Left forelimb (tissue), 1 donor: ENCODE results near the gene MECR.
"Not testable (repeated sequence)": the region's sequence is repeated elsewhere in the genome, so short reads cannot be mapped to it uniquely, and the experiment has no call there.

Experiments used
- DNase-seq: peaks from one replicate; pipeline ENCODE4 v3.0.0-alpha.2; 2018; ENCODE audit warnings: low spot score

MECR gene

GRCh38 chr1:29169976-29170375 lies 60.8 kb downstream of the MECR start:
- no peak for DNase-seq

GRCh38 chr1:29167904-29168303 lies 62.8 kb downstream of the MECR start:
- no peak for DNase-seq

- no peak for DNase-seq
Measured at GRCh38 chr1:29166291-29166878, 64.3 kb downstream of the MECR start.

- no peak for DNase-seq
Measured at GRCh38 chr1:29164588-29164987, 66.1 kb downstream of the MECR start.

- DNase-seq = no peak
Measured at GRCh38 chr1:29162476-29163138, 68.1 kb downstream of the MECR start.

GRCh38 chr1:29162025-29162424 lies 68.7 kb downstream of the MECR start:
- DNase-seq = no peak

GRCh38 chr1:29159773-29160172 lies 71.0 kb downstream of the MECR start:
- DNase-seq = no peak

GRCh38 chr1:29157269-29157601 lies 73.5 kb downstream of the MECR start:
- no peak for DNase-seq

GRCh38 chr1:29156543-29157268 lies 74.0 kb downstream of the MECR start:
- DNase-seq = no peak

GRCh38 chr1:29152046-29152805 lies 78.5 kb downstream of the MECR start:
- DNase-seq = no peak

- not testable (repeated sequence) for DNase-seq
Measured at GRCh38 chr1:29150346-29150745, 80.4 kb downstream of the MECR start.

- no peak for DNase-seq
Measured at GRCh38 chr1:29148656-29149491, 81.9 kb downstream of the MECR start.

GRCh38 chr1:29145739-29146437 lies 84.8 kb downstream of the MECR start:
- DNase-seq = no peak

GRCh38 chr1:29144178-29144577 lies 86.6 kb downstream of the MECR start:
- no peak for DNase-seq

GRCh38 chr1:29142714-29143113 lies 88.0 kb downstream of the MECR start:
- DNase-seq = no peak
